NB4 (cell line): ENCODE data around the gene POLRMT.

ENCODE experiments used
- POLR2A ChIP-seq: IDR thresholded peaks from 2 replicates; pipeline ENCODE4 v1.6.1; 2011; ENCODE audit warnings: mild to moderate bottlenecking; ENCODE audit not compliant: insufficient read length; ENCODE audit errors: extremely low read depth
- TF ChIP-seq, protein P1 (sequence below): IDR thresholded peaks from one replicate; pipeline ENCODE4 v1.5.1; 2012; ENCODE audit warnings: low read depth, low read length
- TF ChIP-seq, protein P2 (sequence below): IDR thresholded peaks from 2 replicates; pipeline ENCODE4 v1.6.1; 2011; ENCODE audit warnings: low read depth, low read length

DNA sequence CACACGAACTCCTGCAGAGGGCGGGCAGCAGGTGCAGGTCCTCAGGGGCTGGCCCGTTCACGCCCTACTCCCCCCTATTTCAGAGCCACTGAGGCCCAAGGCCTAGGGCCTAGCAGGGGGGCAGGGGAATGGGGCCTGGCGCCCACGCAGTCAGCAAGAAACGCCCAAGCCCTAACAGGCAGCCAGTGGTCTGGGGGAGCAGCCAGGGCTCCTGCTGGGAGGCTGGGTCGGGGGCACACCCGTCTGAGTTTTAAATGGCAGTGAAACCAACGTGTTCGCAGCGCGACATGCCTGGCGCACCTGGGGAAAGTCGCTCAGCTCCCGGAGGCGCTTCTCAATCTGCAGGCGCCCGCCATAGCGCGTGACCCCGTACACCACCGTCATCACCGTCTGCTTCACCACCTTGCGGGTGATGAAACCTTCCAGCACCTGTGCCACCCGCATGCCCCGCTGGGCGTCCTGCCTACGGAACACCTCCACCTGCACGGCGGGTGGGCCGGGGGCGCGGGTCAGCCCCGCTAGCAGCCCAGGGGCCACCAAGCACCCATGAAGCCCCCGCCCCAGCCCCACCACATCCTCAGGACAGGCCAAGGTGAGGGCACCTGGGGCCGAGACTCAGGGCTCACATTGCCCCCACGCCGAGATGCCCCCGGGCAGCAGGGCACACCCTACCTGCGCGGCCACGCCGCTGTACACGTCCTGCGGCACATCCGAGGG, 13.9 kb downstream of the POLRMT start:
- TF ChIP-seq, protein P1, sequence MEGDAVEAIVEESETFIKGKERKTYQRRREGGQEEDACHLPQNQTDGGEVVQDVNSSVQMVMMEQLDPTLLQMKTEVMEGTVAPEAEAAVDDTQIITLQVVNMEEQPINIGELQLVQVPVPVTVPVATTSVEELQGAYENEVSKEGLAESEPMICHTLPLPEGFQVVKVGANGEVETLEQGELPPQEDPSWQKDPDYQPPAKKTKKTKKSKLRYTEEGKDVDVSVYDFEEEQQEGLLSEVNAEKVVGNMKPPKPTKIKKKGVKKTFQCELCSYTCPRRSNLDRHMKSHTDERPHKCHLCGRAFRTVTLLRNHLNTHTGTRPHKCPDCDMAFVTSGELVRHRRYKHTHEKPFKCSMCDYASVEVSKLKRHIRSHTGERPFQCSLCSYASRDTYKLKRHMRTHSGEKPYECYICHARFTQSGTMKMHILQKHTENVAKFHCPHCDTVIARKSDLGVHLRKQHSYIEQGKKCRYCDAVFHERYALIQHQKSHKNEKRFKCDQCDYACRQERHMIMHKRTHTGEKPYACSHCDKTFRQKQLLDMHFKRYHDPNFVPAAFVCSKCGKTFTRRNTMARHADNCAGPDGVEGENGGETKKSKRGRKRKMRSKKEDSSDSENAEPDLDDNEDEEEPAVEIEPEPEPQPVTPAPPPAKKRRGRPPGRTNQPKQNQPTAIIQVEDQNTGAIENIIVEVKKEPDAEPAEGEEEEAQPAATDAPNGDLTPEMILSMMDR, result no peak
- TF ChIP-seq POLR2A, result no peak
- TF ChIP-seq, protein P2, sequence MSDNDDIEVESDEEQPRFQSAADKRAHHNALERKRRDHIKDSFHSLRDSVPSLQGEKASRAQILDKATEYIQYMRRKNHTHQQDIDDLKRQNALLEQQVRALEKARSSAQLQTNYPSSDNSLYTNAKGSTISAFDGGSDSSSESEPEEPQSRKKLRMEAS, result no peak
